GM21737 (cell line): ENCODE measurements around the gene RASSF5.
"Not testable (repeated sequence)": the region's sequence is repeated elsewhere in the genome, so short reads cannot be mapped to it uniquely, and the experiment has no call there.

Experiments used
- ATAC-seq: cut with Tn5 transposase; IDR thresholded peaks from one replicate; pipeline ENCODE4 v1.9.1; 2021; ENCODE audit warnings: mild to moderate bottlenecking, moderate library complexity; ENCODE audit not compliant: unreplicated experiment

RASSF5 gene

DNA sequence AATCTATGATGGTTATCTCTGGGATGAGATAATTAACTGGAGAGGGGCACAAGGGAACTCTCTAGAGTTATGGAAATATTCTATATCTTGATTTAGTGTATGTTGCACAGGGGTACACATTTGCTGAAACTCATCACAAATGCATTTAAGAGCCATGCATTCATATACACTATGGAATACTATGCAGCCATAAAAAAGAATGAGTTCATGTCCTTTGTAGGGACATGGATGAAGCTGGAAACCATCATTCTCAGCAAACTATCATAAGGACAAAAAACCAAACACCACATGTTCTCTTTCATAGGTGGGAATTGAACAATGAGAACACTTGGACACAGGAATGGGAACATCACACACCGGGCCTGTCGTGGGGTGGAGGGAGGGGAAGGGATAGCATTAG is 119.1 kb downstream of the RASSF5 start:
- not testable (repeated sequence) for ATAC-seq

DNA sequence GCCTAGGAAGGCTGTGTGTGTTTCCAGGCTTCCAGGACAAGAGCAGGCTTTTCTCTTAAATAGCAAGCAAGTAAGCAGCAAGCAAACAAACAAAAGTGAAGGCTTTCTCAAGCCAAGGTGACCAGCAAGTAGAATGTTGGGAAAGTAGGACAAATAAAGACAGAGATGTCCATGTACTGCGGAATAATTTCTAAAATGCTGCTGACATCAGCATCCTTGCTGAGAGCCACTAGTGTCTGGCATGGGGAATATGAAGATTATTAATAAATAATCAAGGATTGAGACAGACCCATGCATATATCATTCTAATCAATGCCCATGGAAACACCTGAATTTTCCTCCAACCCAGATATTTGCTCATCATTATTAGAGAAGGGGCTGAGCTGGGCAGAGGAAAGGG is 121.6 kb downstream of the RASSF5 start:
- ATAC-seq = no peak

- no peak for ATAC-seq
These were observed 123.8 kb downstream of the RASSF5 start for GRCh38 chr1:206631085-206631509.

- no peak for ATAC-seq
These were observed 126.4 kb downstream of the RASSF5 start for GRCh38 chr1:206633708-206634121.

- ATAC-seq = no peak
These were observed 127.2 kb downstream of the RASSF5 start for GRCh38 chr1:206634365-206635079.

DNA sequence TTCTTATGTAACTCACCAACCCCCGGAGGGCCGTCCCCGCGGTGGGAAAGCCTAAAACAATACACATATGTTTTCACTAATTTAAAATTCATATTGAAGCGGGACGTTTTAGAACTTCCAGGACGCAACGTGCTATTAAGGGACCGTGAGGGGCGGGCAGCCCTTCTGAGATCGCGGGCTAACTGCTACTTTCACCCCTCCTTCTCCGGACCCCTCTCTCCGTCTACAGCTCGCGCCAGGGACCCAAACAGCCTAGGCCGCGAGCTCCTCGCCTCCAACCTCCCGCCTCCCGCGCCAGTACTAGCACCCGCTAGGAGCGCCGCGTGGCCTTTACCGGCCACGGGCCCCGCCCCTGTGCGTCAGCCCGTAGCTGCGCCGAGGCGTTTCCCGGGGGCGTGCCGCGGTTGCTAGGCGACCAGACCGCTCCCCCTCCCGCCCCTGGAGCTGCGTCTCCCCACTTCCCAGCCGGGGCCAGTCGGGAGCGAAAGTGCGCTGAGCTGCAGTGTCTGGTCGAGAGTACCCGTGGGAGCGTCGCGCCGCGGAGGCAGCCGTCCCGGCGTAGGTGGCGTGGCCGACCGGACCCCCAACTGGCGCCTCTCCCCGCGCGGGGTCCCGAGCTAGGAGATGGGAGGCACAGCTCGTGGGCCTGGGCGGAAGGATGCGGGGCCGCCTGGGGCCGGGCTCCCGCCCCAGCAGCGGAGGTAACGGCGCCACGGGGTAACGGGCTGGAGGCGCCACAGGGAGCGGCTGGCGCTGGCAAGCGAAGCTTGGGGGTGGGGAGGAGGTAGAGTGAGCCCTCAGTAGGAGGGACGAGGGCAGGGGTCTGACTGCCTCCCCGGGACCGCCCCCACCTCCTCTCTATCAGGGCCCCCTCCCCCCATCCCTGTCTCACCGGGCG is 128.0 kb downstream of the RASSF5 start, which contains the start of gene DYRK3:
Gene DYRK3, plus strand, starts transcription at position 457 of the 898 bp plus-strand sequence. Its CDS starts 168 bp downstream, at position 625.
- ATAC-seq = peak; percentile 84

- no peak for ATAC-seq
These were observed 128.6 kb downstream of the RASSF5 start for GRCh38 chr1:206635978-206636345.

GRCh38 chr1:206636671-206637070 is 129.3 kb downstream of the RASSF5 start:
- no peak for ATAC-seq

DNA sequence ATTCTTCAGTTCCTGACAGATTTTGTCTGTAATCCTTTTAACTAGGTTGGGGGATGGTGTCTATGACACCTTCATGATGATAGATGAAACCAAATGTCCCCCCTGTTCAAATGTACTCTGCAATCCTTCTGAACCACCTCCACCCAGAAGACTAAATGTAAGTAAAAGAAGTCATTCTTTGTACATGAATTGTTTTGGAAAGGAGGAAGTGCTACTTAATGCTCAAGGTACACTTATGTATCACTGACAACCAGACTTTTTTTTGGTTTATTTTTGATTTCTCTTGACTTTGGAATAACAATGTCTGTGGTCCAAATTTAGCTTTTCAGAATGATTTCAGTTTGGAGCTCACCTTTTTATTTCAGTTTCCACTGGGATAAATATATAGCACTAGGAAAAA is 130.3 kb downstream of the RASSF5 start:
- ATAC-seq = no peak
